ENCODE data around the gene HMX3. TPM values are rescaled to one million over a fixed set of nuclear protein-coding genes. Genes with fewer than 3 reads are reported as not detected.
"Not testable (repeated sequence)": the region's sequence is repeated elsewhere in the genome, so short reads cannot be mapped to it uniquely, and the experiment has no call there.

Gene HMX3
- total and polyA plus RNA-seq, 8 donors, result not detected

GRCh38 chr10:123165445-123166072 lies 29.8 kb downstream of the HMX3 start:
- TF ChIP-seq CTCF (IDR thresholded peaks at IDR 0.05), result no peak
- no peak overlapping the region for H3K27ac ChIP-seq
- no peaks in the 10 kb centered on the region for H3K27me3 ChIP-seq
- H3K36me3 ChIP-seq, result peaks cover 4 to 84% of the 10 kb centered on the region in 2 donors
- no peaks in the 10 kb centered on the region for H3K4me1 ChIP-seq
- no peaks in the 10 kb centered on the region for H3K9me3 ChIP-seq
- H3K4me3 ChIP-seq, result no peak overlapping the region
- ATAC-seq (no peak), DNase-seq (no peak)
- intact Hi-C loops (cut with DNase I), result no loop called here

- Histone ChIP-seq H3K9me3 (no peaks in the 10 kb centered on the region), H3K4me3 (no peak overlapping the region), H3K27me3 (no peaks in the 10 kb centered on the region), H3K36me3 (peaks cover 3 to 73% of the 10 kb centered on the region in 2 donors), H3K4me1 (no peaks in the 10 kb centered on the region), H3K27ac (no peak overlapping the region)
- TF ChIP-seq CTCF (IDR thresholded peaks at IDR 0.05), result no peak
- ATAC-seq, result no peak
- DNase-seq, result no peak
- intact Hi-C loops (cut with DNase I), result no loop called here
Observed at GRCh38 chr10:123166618-123167017, 30.8 kb downstream of the HMX3 start.

GRCh38 chr10:123170961-123171360 lies 35.2 kb downstream of the HMX3 start:
- ATAC-seq (no peak), DNase-seq (no peak)
- H3K4me3 ChIP-seq, result no peak overlapping the region
- H3K27me3 ChIP-seq, result no peaks in the 10 kb centered on the region
- H3K36me3 ChIP-seq, result peaks cover 0 to 36% of the 10 kb centered on the region in 2 donors
- no peaks in the 10 kb centered on the region for H3K4me1 ChIP-seq
- no peak overlapping the region for H3K27ac ChIP-seq
- no peak for TF ChIP-seq CTCF (IDR thresholded peaks at IDR 0.05)
- H3K9me3 ChIP-seq, result no peaks in the 10 kb centered on the region
- intact Hi-C loops (cut with DNase I), result no loop called here

- DNase-seq, result not testable (repeated sequence)
Observed at GRCh38 chr10:123171616-123172015, 35.8 kb downstream of the HMX3 start.

GRCh38 chr10:123175389-123176387 lies 39.9 kb downstream of the HMX3 start:
- peak in 1 of 4 donors; percentile 13 for DNase-seq
- intact Hi-C loops (cut with DNase I), result no loop called here
- no peak for ATAC-seq
- Histone ChIP-seq H3K9me3 (peaks cover 0 to 4% of the 10 kb centered on the region in 2 donors), H3K36me3 (peaks cover 0 to 11% of the 10 kb centered on the region in 2 donors), H3K4me3 (no peak overlapping the region), H3K27me3 (no peaks in the 10 kb centered on the region), H3K27ac (no peak overlapping the region), H3K4me1 (no peaks in the 10 kb centered on the region)
- TF ChIP-seq CTCF (IDR thresholded peaks at IDR 0.05), result no peak

More at GRCh38 chr10:123171616-123172015, 35.8 kb downstream of the HMX3 start:
- H3K4me3 ChIP-seq; H3K27me3 ChIP-seq; intact Hi-C loops (cut with DNase I); H3K27ac ChIP-seq; H3K9me3 ChIP-seq; ATAC-seq; H3K4me1 ChIP-seq: not testable (repeated sequence)
- H3K36me3 ChIP-seq, result peaks cover 0 to 30% of the 10 kb centered on the region in 2 donors

- H3K4me3 ChIP-seq; H3K4me1 ChIP-seq; H3K27me3 ChIP-seq; ATAC-seq; H3K27ac ChIP-seq; DNase-seq; intact Hi-C loops (cut with DNase I): not testable (repeated sequence)
- H3K36me3 ChIP-seq, result peaks cover 0 to 11% of the 10 kb centered on the region in 2 donors
- H3K9me3 ChIP-seq, result peaks cover 0 to 18% of the 10 kb centered on the region in 2 donors
Observed at GRCh38 chr10:123178390-123178789, 42.6 kb downstream of the HMX3 start.

Measured in left lung (tissue), 10 donors.